Measurements from ENCODE around the gene TCEA3. TPM values are rescaled to one million over a fixed set of nuclear protein-coding genes. Genes with fewer than 3 reads are reported as not detected.
"Not testable (repeated sequence)": the region's sequence is repeated elsewhere in the genome, so short reads cannot be mapped to it uniquely, and the experiment has no call there.

The TCEA3 gene
- total RNA-seq, 8 experiments from 2014 or later = 1.6 to 17.6 (median 2.9) TPM

- Histone ChIP-seq H3K4me3 (no peak overlapping the region), H3K4me1 (replicated peaks in 1 of 2) (peaks cover 11 to 25% of the 10 kb centered on the region in 2 donors), H3K27ac (peak overlapping the region; percentile 71 to 72)
- in situ Hi-C loops (cut with MboI; ENCODE audit: low pct_unique_long_range_greater_than_20kb in 2 of 9, low sequenced_read_pairs in 9 of 9, unreplicated experiment in 9 of 9) = no loop called here
- ATAC-seq (replicated peaks in 6 of 8) = peak in 7 of 8 experiments; percentile 83 to 97 (median 96)
- 0 to 87% (median 66%) methylated on average over 1 to 19 of the region's 19 CpGs; no CpG with 5 or more reads in 1 of the 10 experiments for WGBS, 10 experiments
Measured at GRCh38 chr1:23376890-23377811, 47.4 kb downstream of the TCEA3 start.

DNA sequence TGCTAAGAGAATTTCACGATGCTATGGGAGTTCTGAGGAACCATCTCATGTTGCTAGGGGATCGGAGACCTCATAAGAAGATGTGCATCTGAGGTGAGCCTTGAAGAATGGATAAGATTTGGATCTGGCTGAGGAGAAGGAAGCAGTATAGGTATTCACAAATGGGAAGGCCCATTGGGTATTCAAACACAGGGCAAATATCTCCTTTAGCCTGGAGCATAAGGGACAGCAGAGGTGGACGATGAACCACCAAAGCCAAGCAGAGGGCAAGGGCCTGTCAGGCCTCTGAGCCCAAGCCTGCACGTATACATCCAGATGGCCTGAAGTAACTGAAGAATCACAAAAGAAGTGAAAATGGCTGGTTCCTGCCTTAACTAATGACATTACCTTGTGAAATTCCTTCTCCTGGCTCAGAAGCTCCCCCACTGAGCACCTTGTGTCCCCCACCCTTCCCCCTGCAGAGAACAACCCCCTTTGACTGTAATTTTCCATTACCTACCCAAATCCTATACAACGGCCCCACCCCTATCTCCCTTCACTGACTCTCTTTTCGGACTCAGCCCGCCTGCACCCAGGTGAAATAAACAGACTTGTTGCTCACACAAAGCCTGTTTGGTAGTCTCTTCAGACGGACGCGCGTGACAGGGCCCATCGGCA, 50.3 kb downstream of the TCEA3 start:
- H3K4me1 ChIP-seq (replicated peaks in 1 of 2) = peaks cover 33 to 48% of the 10 kb centered on the region in 2 donors
- H3K4me3 ChIP-seq; ATAC-seq (replicated peaks in 6 of 8); H3K27ac ChIP-seq; in situ Hi-C loops (cut with MboI; ENCODE audit: low pct_unique_long_range_greater_than_20kb in 2 of 9, low sequenced_read_pairs in 9 of 9, unreplicated experiment in 9 of 9): not testable (repeated sequence)
- 60 to 100% (median 83%) methylated on average over 1 to 12 of the region's 12 CpGs; no CpG with 5 or more reads in 3 of the 10 experiments for WGBS, 10 experiments

DNA sequence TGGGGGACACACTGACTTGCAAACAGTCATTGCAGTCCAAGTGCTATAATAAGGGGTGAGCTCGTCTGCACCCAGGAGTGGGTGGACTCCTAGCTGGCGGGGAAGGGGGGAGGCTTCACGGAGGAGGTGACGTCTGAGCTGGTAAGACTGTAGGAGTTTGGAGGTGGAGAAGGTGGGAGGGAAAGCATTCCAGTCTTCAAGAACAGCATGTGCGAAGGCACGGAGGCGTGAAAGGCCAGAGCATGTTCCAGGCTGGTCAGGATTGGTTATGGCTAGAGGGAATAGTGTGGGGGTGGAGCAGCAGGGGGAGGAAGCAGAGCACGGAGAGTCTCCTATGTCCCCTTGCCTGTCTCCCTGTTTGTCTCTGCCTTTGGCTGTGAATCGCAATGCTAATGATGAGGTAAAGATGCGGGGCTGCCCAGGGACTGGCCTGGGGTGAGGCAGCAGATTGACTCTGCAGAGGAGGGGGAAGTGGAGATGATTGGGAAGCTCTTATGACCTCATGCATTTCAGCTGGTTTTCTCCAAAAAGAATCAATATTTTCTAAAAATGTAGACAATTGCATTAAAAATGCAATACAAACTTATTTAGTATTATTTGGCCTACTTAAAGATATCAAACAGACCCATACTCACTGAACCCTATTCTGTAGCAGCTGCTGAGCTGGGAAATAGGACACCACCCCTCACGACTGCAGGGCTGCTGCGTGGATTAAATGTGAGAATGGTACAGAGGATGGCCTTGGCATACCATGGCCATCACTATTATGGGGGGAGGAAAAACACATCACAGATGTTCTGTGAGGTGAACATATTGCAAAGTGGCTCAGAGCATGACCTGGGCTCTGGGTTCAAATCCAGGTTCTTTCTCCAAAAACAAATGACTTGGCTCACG, 52.3 kb downstream of the TCEA3 start:
- 49 to 100% (median 59%) methylated on average over 1 to 10 of the region's 13 CpGs; no CpG with 5 or more reads in 1 of the 10 experiments for WGBS, 10 experiments
- ATAC-seq (replicated peaks in 6 of 8) = no peak
- Histone ChIP-seq H3K27ac (peak overlapping the region in 1 of 2 donors; percentile 95), H3K4me3 (no peak overlapping the region), H3K4me1 (replicated peaks in 1 of 2) (peaks cover 28 to 45% of the 10 kb centered on the region in 2 donors)
- in situ Hi-C loops (cut with MboI; ENCODE audit: low pct_unique_long_range_greater_than_20kb in 2 of 9, low sequenced_read_pairs in 9 of 9, unreplicated experiment in 9 of 9) = no loop called here

- H3K27ac ChIP-seq = peak overlapping the region; percentile 90 to 95
- peaks cover 29 to 40% of the 10 kb centered on the region in 2 donors for H3K4me1 ChIP-seq (replicated peaks in 1 of 2)
- WGBS, 10 experiments = 3 to 57% (median 19%) methylated on average over 1 to 12 of the region's 13 CpGs; no CpG with 5 or more reads in 1 of the 10 experiments
- H3K4me3 ChIP-seq = peak overlapping the region; percentile 60 to 87 (median 76)
- no peak for ATAC-seq (replicated peaks in 6 of 8)
- in situ Hi-C loops (cut with MboI; ENCODE audit: low pct_unique_long_range_greater_than_20kb in 2 of 9, low sequenced_read_pairs in 9 of 9, unreplicated experiment in 9 of 9) = no loop called here
Measured at GRCh38 chr1:23370709-23371584, 53.6 kb downstream of the TCEA3 start.

- 0 to 80% (median 36%) methylated on average over 1 to 5 of the region's 5 CpGs; no CpG with 5 or more reads in 2 of the 10 experiments for WGBS, 10 experiments
- peaks cover 29 to 40% of the 10 kb centered on the region in 2 donors for H3K4me1 ChIP-seq (replicated peaks in 1 of 2)
- in situ Hi-C loops (cut with MboI; ENCODE audit: low pct_unique_long_range_greater_than_20kb in 2 of 9, low sequenced_read_pairs in 9 of 9, unreplicated experiment in 9 of 9) = no loop called here
- ATAC-seq (replicated peaks in 6 of 8) = no peak
- peak overlapping the region; percentile 90 to 95 for H3K27ac ChIP-seq
- H3K4me3 ChIP-seq = peak overlapping the region; percentile 60 to 87 (median 76)
Measured at GRCh38 chr1:23370330-23370708, 54.2 kb downstream of the TCEA3 start.

- peaks cover 29 to 40% of the 10 kb centered on the region in 2 donors for H3K4me1 ChIP-seq (replicated peaks in 1 of 2)
- 0 to 6% (median 1%) methylated on average over 1 to 22 of the region's 29 CpGs; no CpG with 5 or more reads in 2 of the 10 experiments for WGBS, 10 experiments
- ATAC-seq (replicated peaks in 6 of 8) = peak; percentile 0 to 4 (median 1)
- H3K4me3 ChIP-seq = peak within 1 kb of the TSS; percentile 60 to 87 (median 76)
- in situ Hi-C loops (cut with MboI; ENCODE audit: low pct_unique_long_range_greater_than_20kb in 2 of 9, low sequenced_read_pairs in 9 of 9, unreplicated experiment in 9 of 9) = no loop called here
- H3K27ac ChIP-seq = peak within 1 kb of the TSS; percentile 90 to 95
Measured at GRCh38 chr1:23369335-23370013, 55.1 kb downstream of the TCEA3 start, which contains the start of gene ZNF436. Gene ZNF436 (minus strand): TSS chr1:23369836. CDS start chr1:23368005, 1,831 bp downstream.

DNA sequence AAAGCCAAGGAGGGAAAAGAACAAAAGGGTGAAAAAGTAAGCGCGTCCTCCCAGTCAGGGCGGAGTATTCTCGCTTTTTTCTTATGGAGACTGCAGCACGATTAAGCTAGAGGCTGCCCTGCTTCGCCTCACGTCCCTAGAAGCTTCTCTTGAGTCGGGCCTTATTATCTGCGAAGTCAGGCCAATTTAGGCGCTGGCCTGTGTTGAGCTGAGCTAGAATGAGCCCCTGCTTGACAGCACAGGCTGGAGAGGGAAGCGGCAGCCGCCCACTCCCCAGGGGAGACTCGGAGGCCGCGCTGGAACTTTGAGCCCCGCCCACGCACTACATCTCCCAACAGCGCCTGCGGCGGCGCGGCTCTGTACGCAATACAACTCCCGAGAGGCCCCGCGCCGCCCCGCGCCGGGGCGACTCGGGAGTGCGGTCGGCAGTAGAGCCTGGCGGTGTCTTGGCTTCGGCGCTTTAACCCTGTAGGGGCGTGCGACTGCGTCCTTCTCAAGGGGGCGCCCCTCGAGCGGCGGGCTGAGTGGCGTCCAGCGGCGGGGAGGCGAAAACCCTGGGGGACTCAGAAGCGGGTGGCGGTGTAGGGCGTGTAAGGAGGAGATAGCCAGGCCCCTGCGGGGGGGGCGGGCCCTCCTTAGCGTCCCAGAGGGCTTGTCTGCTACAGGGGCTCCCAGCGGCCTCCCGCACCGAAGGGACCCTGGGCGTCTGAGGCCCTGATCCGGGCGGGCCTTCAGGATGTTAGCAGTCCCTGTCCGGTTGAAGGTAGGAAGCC, 55.8 kb downstream of the TCEA3 start:
- in situ Hi-C loops (cut with MboI; ENCODE audit: low pct_unique_long_range_greater_than_20kb in 2 of 9, low sequenced_read_pairs in 9 of 9, unreplicated experiment in 9 of 9) = no loop called here
- H3K4me1 ChIP-seq (replicated peaks in 1 of 2) = peaks cover 29 to 38% of the 10 kb centered on the region in 2 donors
- peak overlapping the region; percentile 90 to 95 for H3K27ac ChIP-seq
- peak; percentile 60 to 81 (median 77) for ATAC-seq (replicated peaks in 6 of 8)
- WGBS, 10 experiments = 0 to 12% (median 0%) methylated on average over 1 to 10 of the region's 61 CpGs; no CpG with 5 or more reads in 3 of the 10 experiments
- H3K4me3 ChIP-seq = peak overlapping the region; percentile 60 to 87 (median 76)

DNA sequence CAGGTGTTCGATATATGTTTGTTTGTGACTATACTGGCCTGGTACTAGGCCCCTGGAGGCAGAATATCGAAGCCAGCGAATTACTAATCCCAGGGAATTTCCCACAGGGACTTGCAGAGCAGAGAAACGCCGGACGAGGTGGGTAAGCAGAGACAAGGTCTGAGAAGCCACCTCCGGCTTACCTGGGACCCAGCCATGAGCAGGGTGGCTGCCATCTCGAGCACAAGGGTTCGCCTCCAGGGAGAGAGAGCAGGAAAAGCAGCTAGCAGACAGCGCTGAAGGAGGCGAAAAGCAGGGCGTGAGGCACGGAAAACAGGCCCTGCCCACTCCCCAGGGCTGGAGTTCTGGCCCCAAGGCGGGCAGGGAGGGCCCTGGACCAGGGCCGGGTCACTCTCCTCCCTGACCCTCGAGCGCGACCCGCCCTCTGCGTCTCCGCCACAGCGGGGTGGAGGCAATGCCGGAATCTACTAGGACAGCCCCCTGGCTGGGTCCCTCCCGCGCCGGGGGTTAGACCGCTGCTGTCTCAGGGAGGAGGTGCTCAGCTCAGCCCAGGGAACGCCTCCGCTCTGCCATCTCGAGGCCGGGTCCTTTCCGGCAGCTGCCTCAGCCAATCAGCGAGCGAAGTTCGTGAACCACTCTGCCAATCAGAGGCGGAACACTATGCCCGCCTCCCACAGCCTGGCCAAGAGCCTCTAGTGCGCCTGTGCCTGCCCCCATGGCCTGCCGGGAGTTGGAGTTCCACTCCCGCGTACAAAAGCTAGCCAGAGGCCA, 56.6 kb downstream of the TCEA3 start:
- peak; percentile 82 to 91 (median 84) for ATAC-seq (replicated peaks in 6 of 8)
- Histone ChIP-seq H3K4me1 (replicated peaks in 1 of 2) (peaks cover 29 to 32% of the 10 kb centered on the region in 2 donors), H3K27ac (peak overlapping the region; percentile 90 to 95), H3K4me3 (peak overlapping the region; percentile 60 to 87 (median 76))
- in situ Hi-C loops (cut with MboI; ENCODE audit: low pct_unique_long_range_greater_than_20kb in 2 of 9, low sequenced_read_pairs in 9 of 9, unreplicated experiment in 9 of 9) = no loop called here
- WGBS, 10 experiments = 0 to 80% (median 4%) methylated on average over 1 to 24 of the region's 41 CpGs; no CpG with 5 or more reads in 1 of the 10 experiments

DNA sequence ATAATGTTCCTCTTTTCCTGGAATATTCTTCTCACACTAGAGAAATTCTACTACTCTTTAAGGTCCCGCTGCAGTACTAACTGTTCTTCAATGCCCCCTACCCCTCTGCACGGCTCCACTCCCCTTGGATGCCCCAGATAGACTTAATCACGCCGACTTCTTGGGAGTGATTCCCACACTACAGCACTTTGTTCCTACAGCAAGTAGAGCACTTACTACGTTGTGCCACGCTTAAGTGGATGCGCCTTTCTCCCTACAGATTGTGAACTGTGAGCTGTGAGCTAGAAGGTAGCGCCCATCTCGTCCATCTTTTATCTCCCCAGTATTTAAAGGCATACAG, 57.1 kb downstream of the TCEA3 start:
- Histone ChIP-seq H3K4me3 (peak overlapping the region; percentile 60 to 87 (median 76)), H3K27ac (peak overlapping the region; percentile 60 to 68), H3K4me1 (replicated peaks in 1 of 2) (peaks cover 29 to 30% of the 10 kb centered on the region in 2 donors)
- no peak for ATAC-seq (replicated peaks in 6 of 8)
- whole genome bisulfite sequencing, 10 experiments = 48 to 83% (median 60%) methylated on average over 2 to 9 of the region's 9 CpGs; no CpG with 5 or more reads in 3 of the 10 experiments
- in situ Hi-C loops (cut with MboI; ENCODE audit: low pct_unique_long_range_greater_than_20kb in 2 of 9, low sequenced_read_pairs in 9 of 9, unreplicated experiment in 9 of 9) = no loop called here

- WGBS, 10 experiments = 78 to 100% (median 100%) methylated on average over 1 to 5 of the region's 5 CpGs; no CpG with 5 or more reads in 1 of the 10 experiments
- peaks cover 22% of the 10 kb centered on the region in 2 donors for H3K4me1 ChIP-seq (replicated peaks in 1 of 2)
- ATAC-seq (replicated peaks in 6 of 8) = no peak
- H3K4me3 ChIP-seq = peak overlapping the region in 1 of 5 donors; percentile 60
- no peak overlapping the region for H3K27ac ChIP-seq
- in situ Hi-C loops (cut with MboI; ENCODE audit: low pct_unique_long_range_greater_than_20kb in 2 of 9, low sequenced_read_pairs in 9 of 9, unreplicated experiment in 9 of 9) = no loop called here
Measured at GRCh38 chr1:23366598-23366997, 58.0 kb downstream of the TCEA3 start.
